Ascending aorta (tissue), 2 donors: Measurements from ENCODE around the gene TDP2. TPM values are rescaled to one million over a fixed set of nuclear protein-coding genes. Genes with fewer than 3 reads are reported as not detected.

Source experiments
- DNase-seq, 2 donors: peaks; one replicate each; pipeline ENCODE4 v3.0.0-alpha.2; 2019; ENCODE audit warnings: low spot score in 2 of 2
- H3K27ac ChIP-seq, 2 donors: fragments of 200-600 bp; sonication (generic); one replicate each; pipeline ENCODE4 v1.5.1; 2016 to 2017; ENCODE audit warnings: mild to moderate bottlenecking in 1 of 2
- H3K27me3 ChIP-seq: fragments of 200-600 bp; sonication (generic); one replicate; pipeline ENCODE4 v1.5.1; 2017
- H3K36me3 ChIP-seq, 2 donors: fragments of 200-600 bp; sonication (generic); one replicate each; pipeline ENCODE4 v1.5.1; 2016
- H3K4me1 ChIP-seq, 2 donors: fragments of 200-600 bp; sonication (generic); one replicate each; pipeline ENCODE4 v1.5.1; 2016 to 2017; ENCODE audit warnings: mild to moderate bottlenecking in 1 of 2
- H3K4me3 ChIP-seq, 2 donors: fragments of 200-600 bp; sonication (generic); one replicate each; pipeline ENCODE4 v1.5.1; 2016 to 2017; ENCODE audit warnings: mild to moderate bottlenecking in 1 of 2
- H3K9me3 ChIP-seq, 2 donors: fragments of 200-600 bp; sonication (generic); one replicate each; pipeline ENCODE4 v1.5.1; 2016
- intact Hi-C: fragments of 100-400 bp; cut with DNase I; formaldehyde crosslinking; loops from one replicate; pipeline ENCODE4 v1.15.1; 2023
- total RNA-seq: library from RNA; depleted of rRNA; stranded (reverse); fragments of >200 nt; gene quantifications from one replicate; pipeline ENCODE4 v1.1.0, GENCODE V29; 2016
- TF ChIP-seq, protein P1 (sequence below), 3 experiments: fragments of 200-600 bp in 2 of 3; fragments of 450-650 bp in 1 of 3; sonication (generic) in 2 of 3; IDR thresholded peaks; one replicate each; pipeline ENCODE4 v1.5.1; 2016 to 2019; ENCODE audit warnings: antibody characterized with exemption in 3 of 3, mild to moderate bottlenecking in 1 of 3, moderate library complexity in 1 of 3

The TDP2 gene
- total RNA-seq, 1 donor from 2014 or later: 5.6 TPM

DNA sequence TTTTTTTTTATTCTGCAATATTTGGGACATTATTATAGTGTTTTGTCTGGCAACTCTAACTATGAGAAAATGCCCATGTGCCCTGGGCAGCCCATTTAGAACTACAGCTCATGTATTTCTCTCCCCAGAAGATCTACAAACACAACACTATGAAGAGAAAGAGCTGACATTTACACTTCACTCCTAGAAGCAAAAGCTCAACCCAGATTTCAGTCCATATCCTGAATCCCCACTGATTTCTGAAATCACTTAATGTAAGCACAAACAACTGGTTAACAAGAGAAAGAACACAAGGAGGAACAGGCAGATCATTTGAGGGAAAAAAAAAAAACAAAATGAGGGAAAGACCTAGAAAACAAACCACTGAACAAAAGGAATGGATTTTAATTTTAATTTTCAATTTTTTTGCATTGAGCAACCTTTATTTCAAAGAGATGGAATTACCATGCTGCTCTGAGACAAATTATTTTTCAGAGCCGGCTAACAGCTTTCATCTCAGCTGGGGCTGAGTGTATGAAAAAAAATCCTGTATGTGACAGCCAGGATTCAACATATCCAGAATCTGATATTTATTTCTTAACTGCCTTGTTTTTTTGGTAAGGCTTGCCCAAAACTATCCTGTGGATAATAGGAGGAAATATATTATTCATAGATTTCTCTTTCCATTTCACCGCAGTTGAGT is 53.2 kb downstream of the TDP2 start:
- no peak for DNase-seq
- H3K27ac ChIP-seq: no peak overlapping the region
- no peaks in the 10 kb centered on the region for H3K27me3 ChIP-seq
- intact Hi-C loops: no loop called here
- no peaks in the 10 kb centered on the region for H3K36me3 ChIP-seq
- no peaks in the 10 kb centered on the region for H3K9me3 ChIP-seq
- no peaks in the 10 kb centered on the region for H3K4me1 ChIP-seq
- TF ChIP-seq, protein P1, sequence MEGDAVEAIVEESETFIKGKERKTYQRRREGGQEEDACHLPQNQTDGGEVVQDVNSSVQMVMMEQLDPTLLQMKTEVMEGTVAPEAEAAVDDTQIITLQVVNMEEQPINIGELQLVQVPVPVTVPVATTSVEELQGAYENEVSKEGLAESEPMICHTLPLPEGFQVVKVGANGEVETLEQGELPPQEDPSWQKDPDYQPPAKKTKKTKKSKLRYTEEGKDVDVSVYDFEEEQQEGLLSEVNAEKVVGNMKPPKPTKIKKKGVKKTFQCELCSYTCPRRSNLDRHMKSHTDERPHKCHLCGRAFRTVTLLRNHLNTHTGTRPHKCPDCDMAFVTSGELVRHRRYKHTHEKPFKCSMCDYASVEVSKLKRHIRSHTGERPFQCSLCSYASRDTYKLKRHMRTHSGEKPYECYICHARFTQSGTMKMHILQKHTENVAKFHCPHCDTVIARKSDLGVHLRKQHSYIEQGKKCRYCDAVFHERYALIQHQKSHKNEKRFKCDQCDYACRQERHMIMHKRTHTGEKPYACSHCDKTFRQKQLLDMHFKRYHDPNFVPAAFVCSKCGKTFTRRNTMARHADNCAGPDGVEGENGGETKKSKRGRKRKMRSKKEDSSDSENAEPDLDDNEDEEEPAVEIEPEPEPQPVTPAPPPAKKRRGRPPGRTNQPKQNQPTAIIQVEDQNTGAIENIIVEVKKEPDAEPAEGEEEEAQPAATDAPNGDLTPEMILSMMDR (IDR thresholded peaks at IDR 0.05): no peak
- H3K4me3 ChIP-seq: no peak overlapping the region

DNA sequence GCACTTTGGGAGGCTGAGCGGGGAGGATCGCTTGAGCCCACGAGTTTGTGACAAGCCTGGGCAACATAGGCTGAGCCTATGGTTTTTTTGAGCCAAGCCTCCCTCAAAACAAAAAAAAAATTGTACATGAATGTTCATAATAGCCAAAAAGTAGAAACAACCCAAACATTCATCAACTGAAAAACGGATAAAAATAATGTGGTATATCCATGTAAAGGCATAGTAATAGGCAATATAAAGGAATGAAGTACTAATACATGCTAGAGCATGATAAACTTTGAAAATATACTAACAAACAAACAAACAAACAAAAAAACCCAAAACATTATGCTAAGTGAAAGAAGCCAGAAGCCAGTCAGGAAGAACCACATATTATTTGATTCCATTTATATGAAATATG is 56.0 kb downstream of the TDP2 start:
- Histone ChIP-seq H3K36me3 (no peaks in the 10 kb centered on the region), H3K9me3 (no peaks in the 10 kb centered on the region), H3K4me3 (no peak overlapping the region), H3K4me1 (no peaks in the 10 kb centered on the region), H3K27me3 (no peaks in the 10 kb centered on the region), H3K27ac (no peak overlapping the region)
- TF ChIP-seq, protein P1 (IDR thresholded peaks at IDR 0.05): no peak
- intact Hi-C loops: no loop called here
- no peak for DNase-seq

DNA sequence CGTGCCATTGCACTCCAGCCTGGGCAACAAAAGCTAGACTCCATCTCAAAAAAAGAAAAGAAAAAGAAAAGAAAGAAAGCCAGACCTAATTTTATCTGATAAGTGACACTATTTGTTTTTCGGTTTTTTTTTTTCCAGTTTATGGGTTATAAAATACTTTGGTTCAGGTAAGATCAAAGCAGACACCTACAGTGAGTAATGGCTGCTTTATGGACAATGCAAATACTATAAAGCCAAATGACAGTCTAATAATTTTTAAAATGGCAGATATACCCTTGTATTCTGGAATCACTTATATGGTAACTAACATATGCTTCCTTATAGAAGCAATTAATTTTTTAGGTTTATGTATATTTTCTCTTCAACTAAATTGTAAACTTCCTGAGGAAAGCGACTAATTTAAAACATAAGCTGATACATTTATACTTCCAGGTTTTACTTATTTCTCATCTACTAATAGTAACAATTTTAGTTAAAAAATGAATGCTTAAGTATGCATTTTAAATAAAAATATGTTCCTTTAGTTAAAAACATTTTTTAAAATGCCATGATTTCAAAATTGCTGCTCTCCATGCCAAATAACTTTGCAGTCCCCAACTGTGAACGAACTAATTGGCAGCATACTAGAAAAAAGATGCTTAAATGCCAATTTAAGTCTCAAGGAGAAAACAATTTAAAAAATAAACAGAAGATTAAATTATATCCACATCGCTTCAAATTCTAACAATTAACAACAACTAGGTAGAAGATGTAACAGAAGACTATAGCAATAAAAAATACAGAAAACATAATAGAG is 59.2 kb downstream of the TDP2 start:
- no peak for DNase-seq
- TF ChIP-seq, protein P1 (IDR thresholded peaks at IDR 0.05): no peak
- H3K27me3 ChIP-seq: no peaks in the 10 kb centered on the region
- intact Hi-C loops: no loop called here
- H3K4me3 ChIP-seq: no peak overlapping the region
- H3K27ac ChIP-seq: no peak overlapping the region
- no peaks in the 10 kb centered on the region for H3K36me3 ChIP-seq
- no peaks in the 10 kb centered on the region for H3K9me3 ChIP-seq
- H3K4me1 ChIP-seq: no peaks in the 10 kb centered on the region

DNA sequence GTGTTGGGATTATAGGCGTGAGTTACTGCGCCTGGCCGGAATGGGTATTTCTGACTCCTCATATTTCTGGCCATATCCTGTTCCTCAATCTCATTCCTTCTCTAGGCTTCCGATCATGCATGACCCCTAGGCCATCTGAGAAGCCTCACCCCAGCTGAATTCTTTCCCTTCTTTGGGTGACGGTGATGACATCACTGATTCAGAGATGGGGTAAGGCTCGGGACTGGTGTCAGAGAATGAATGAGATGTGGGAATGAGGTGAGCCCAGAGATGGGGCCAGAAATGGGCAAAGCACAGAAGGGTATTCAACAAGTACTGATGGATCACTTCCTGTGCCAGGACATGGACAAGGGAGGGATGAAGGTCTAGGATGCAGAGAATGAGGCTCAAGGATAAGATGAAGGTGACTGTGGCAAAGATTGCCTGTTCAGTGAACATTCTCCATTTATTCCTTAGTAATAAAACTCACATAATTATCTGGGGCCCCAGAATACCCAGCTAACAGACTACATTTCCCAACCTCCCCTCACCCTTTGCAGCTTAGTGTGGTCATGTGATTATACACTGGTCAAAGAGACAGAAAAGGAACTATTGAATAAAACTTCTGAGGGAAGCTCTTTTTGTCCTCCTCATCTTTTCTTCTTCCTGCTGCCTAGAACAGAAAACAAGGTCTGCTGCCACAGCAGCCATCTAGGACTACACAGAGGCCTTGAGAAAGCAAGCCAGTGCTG is 60.3 kb downstream of the TDP2 start:
- intact Hi-C loops: no loop called here
- Histone ChIP-seq H3K4me1 (no peaks in the 10 kb centered on the region), H3K27ac (no peak overlapping the region), H3K36me3 (no peaks in the 10 kb centered on the region), H3K4me3 (no peak overlapping the region), H3K9me3 (no peaks in the 10 kb centered on the region), H3K27me3 (no peaks in the 10 kb centered on the region)
- no peak for DNase-seq
- TF ChIP-seq, protein P1 (IDR thresholded peaks at IDR 0.05): no peak

GRCh38 chr6:24603241-24603640 is 63.5 kb downstream of the TDP2 start:
- Histone ChIP-seq H3K4me1 (no peaks in the 10 kb centered on the region), H3K4me3 (no peak overlapping the region), H3K27me3 (no peaks in the 10 kb centered on the region), H3K9me3 (no peaks in the 10 kb centered on the region), H3K36me3 (no peaks in the 10 kb centered on the region), H3K27ac (no peak overlapping the region)
- no peak for DNase-seq
- intact Hi-C loops: no loop called here
- TF ChIP-seq, protein P1 (IDR thresholded peaks at IDR 0.05): no peak
